ENCODE results near the gene HSP90AA1. TPM values are rescaled to one million over a fixed set of nuclear protein-coding genes. Genes with fewer than 3 reads are reported as not detected.

Gene HSP90AA1
- total RNA-seq, 1 experiment from 2014 or later, result 1,112 TPM

- TF ChIP-seq CTCF (conservative IDR thresholded peaks at IDR 0.05; ENCODE audit: low read depth, low read length) (no peak), EZH2 (IDR thresholded peaks at IDR 0.05; ENCODE audit: borderline replicate concordance, low read depth, low read length, poor library complexity, severe bottlenecking) (no peak)
- no peak overlapping the region for H3K4me3 ChIP-seq (ENCODE audit: low read depth, low read length, poor library complexity, severe bottlenecking)
- BruUV-seq (replicated peaks), result no TSS peak
- no peaks in the 10 kb centered on the region for H3K27me3 ChIP-seq (replicated peaks; ENCODE audit: insufficient read depth, low read depth, low read length, poor library complexity)
- ChIA-PET CTCF (no interaction called here), POLR2A (ENCODE audit: low non-redundant PET) (no interaction called here)
- peaks cover 6% of the 10 kb centered on the region for H3K4me1 ChIP-seq (ENCODE audit: insufficient read depth, low read length, poor library complexity, severe bottlenecking)
- intact Hi-C loops (cut with micrococcal nuclease; ENCODE audit: unreplicated experiment), result no loop called here
- H3K27ac ChIP-seq (ENCODE audit: low read depth, low read length, poor library complexity, severe bottlenecking), result no peak overlapping the region
- H3K36me3 ChIP-seq (ENCODE audit: insufficient read depth, low read length, poor library complexity, severe bottlenecking), result peaks cover 97% of the 10 kb centered on the region
- no peak for DNase-seq (ENCODE audit: low spot score)
- H3K9me3 ChIP-seq (ENCODE audit: low read depth, low read length, poor library complexity, severe bottlenecking), result no peaks in the 10 kb centered on the region
These were observed 49.2 kb downstream of the HSP90AA1 start for GRCh38 chr14:102037686-102038085.

GRCh38 chr14:102035914-102036313 is 50.9 kb downstream of the HSP90AA1 start:
- no peak for TF ChIP-seq CTCF (conservative IDR thresholded peaks at IDR 0.05; ENCODE audit: low read depth, low read length)
- no peaks in the 10 kb centered on the region for H3K9me3 ChIP-seq (ENCODE audit: low read depth, low read length, poor library complexity, severe bottlenecking)
- ChIA-PET POLR2A (ENCODE audit: low non-redundant PET) (no interaction called here), CTCF (interaction anchor here (0.7 to 1.6 kb wide), 2 partner anchors 37 to 278 kb away, joined by 3 to 4 read pairs; no protein-coding TSS in a partner anchor)
- H3K27ac ChIP-seq (ENCODE audit: low read depth, low read length, poor library complexity, severe bottlenecking), result peak overlapping the region; percentile 41
- no TSS peak for BruUV-seq (replicated peaks)
- no peaks in the 10 kb centered on the region for H3K27me3 ChIP-seq (replicated peaks; ENCODE audit: insufficient read depth, low read depth, low read length, poor library complexity)
- intact Hi-C loops (cut with micrococcal nuclease; ENCODE audit: unreplicated experiment), result no loop called here
- H3K4me3 ChIP-seq (ENCODE audit: low read depth, low read length, poor library complexity, severe bottlenecking), result no peak overlapping the region
- peak; percentile 77 for DNase-seq (ENCODE audit: low spot score)
- H3K4me1 ChIP-seq (ENCODE audit: insufficient read depth, low read length, poor library complexity, severe bottlenecking), result peaks cover 6% of the 10 kb centered on the region
- peaks cover 94% of the 10 kb centered on the region for H3K36me3 ChIP-seq (ENCODE audit: insufficient read depth, low read length, poor library complexity, severe bottlenecking)

- ChIA-PET POLR2A (ENCODE audit: low non-redundant PET) (no interaction called here), CTCF (no interaction called here)
- no TSS peak for BruUV-seq (replicated peaks)
- TF ChIP-seq EZH2 (IDR thresholded peaks at IDR 0.05; ENCODE audit: borderline replicate concordance, low read depth, low read length, poor library complexity, severe bottlenecking) (no peak), CTCF (conservative IDR thresholded peaks at IDR 0.05; ENCODE audit: low read depth, low read length) (no peak)
- H3K27ac ChIP-seq (ENCODE audit: low read depth, low read length, poor library complexity, severe bottlenecking), result no peak overlapping the region
- no peak overlapping the region for H3K4me3 ChIP-seq (ENCODE audit: low read depth, low read length, poor library complexity, severe bottlenecking)
- no peak for DNase-seq (ENCODE audit: low spot score)
- peaks cover 94% of the 10 kb centered on the region for H3K36me3 ChIP-seq (ENCODE audit: insufficient read depth, low read length, poor library complexity, severe bottlenecking)
- H3K4me1 ChIP-seq (ENCODE audit: insufficient read depth, low read length, poor library complexity, severe bottlenecking), result peaks cover 6% of the 10 kb centered on the region
- H3K27me3 ChIP-seq (replicated peaks; ENCODE audit: insufficient read depth, low read depth, low read length, poor library complexity), result no peaks in the 10 kb centered on the region
- intact Hi-C loops (cut with micrococcal nuclease; ENCODE audit: unreplicated experiment), result loop anchor here (5.0 kb wide), 1 partner anchor 42 kb away; no protein-coding TSS in a partner anchor
- no peaks in the 10 kb centered on the region for H3K9me3 ChIP-seq (ENCODE audit: low read depth, low read length, poor library complexity, severe bottlenecking)
These were observed 52.5 kb downstream of the HSP90AA1 start for GRCh38 chr14:102034301-102034700.
